H9 (cell line): ENCODE results near the gene VIT. TPM values are rescaled to one million over a fixed set of nuclear protein-coding genes. Genes with fewer than 3 reads are reported as not detected.

ENCODE experiments used
- DNase-seq: peaks from one replicate; pipeline ENCODE4 v3.0.0-alpha.2; 2017
- H2AFZ ChIP-seq: one replicate; pipeline ENCODE4 v1.6.1; 2013; ENCODE audit warnings: mild to moderate bottlenecking, low read length, control low read depth, moderate library complexity
- H2AK5ac ChIP-seq: 2 replicates; pipeline ENCODE4 v1.6.1; 2013; ENCODE audit warnings: low read length, control low read depth, mixed read lengths; ENCODE audit not compliant: insufficient read length
- H2BK120ac ChIP-seq: one replicate; pipeline ENCODE4 v1.6.1; 2013; ENCODE audit warnings: low read depth, mild to moderate bottlenecking, low read length, control low read depth, inconsistent platforms; ENCODE audit not compliant: poor library complexity, severe bottlenecking
- H2BK12ac ChIP-seq: 2 replicates; pipeline ENCODE4 v1.6.1; 2013; ENCODE audit warnings: low read length, control low read depth, mixed read lengths, low read depth; ENCODE audit not compliant: insufficient read length
- H2BK15ac ChIP-seq: 2 replicates; pipeline ENCODE4 v1.6.1; 2013; ENCODE audit warnings: low read depth, low read length, control low read depth
- H2BK20ac ChIP-seq: one replicate; pipeline ENCODE4 v1.6.1; 2013; ENCODE audit warnings: low read depth, mild to moderate bottlenecking, low read length, control low read depth, inconsistent platforms; ENCODE audit not compliant: poor library complexity, severe bottlenecking
- H2BK5ac ChIP-seq: 2 replicates; pipeline ENCODE4 v1.6.1; 2013; ENCODE audit warnings: low read length, control low read depth, mixed read lengths; ENCODE audit not compliant: insufficient read length
- H3K14ac ChIP-seq: 2 replicates; pipeline ENCODE4 v1.6.1; 2013; ENCODE audit warnings: low read length, control low read depth; ENCODE audit not compliant: insufficient read depth
- H3K18ac ChIP-seq: 2 replicates; pipeline ENCODE4 v1.6.1; 2013; ENCODE audit warnings: low read depth, mild to moderate bottlenecking, mixed read lengths, low read length, control low read depth; ENCODE audit not compliant: insufficient read length
- H3K23ac ChIP-seq: 2 replicates; pipeline ENCODE4 v1.6.1; 2013; ENCODE audit warnings: low read length, control low read depth, mixed read lengths, low read depth; ENCODE audit not compliant: insufficient read length
- H3K23me2 ChIP-seq: 2 replicates; pipeline ENCODE4 v1.6.1; 2013; ENCODE audit warnings: low read depth, mild to moderate bottlenecking, mixed read lengths, low read length, control low read depth; ENCODE audit not compliant: insufficient read length, poor library complexity, severe bottlenecking
- H3K27ac ChIP-seq: 2 replicates; pipeline ENCODE4 v1.5.1; 2013; ENCODE audit warnings: low read length, control low read depth, mixed read lengths, low read depth; ENCODE audit not compliant: insufficient read length
- H3K27me3 ChIP-seq: 2 replicates; pipeline ENCODE4 v1.6.1; 2013; ENCODE audit warnings: low read length, control low read depth, inconsistent platforms; ENCODE audit not compliant: insufficient read depth
- H3K4ac ChIP-seq: 2 replicates; pipeline ENCODE4 v1.6.1; 2013; ENCODE audit warnings: low read depth, mild to moderate bottlenecking, control low read depth, inconsistent platforms, low read length, moderate library complexity
- H3K4me1 ChIP-seq: 2 replicates; pipeline ENCODE4 v1.6.1; 2013; ENCODE audit warnings: low read length, control low read depth, inconsistent platforms; ENCODE audit not compliant: insufficient read depth
- H3K4me2 ChIP-seq: 2 replicates; pipeline ENCODE4 v1.6.1; 2013; ENCODE audit warnings: low read length, control low read depth, mixed read lengths; ENCODE audit not compliant: insufficient read length, insufficient read depth
- H3K56ac ChIP-seq: 2 replicates; pipeline ENCODE4 v1.6.1; 2013; ENCODE audit warnings: low read depth, mild to moderate bottlenecking, mixed read lengths, low read length, control low read depth; ENCODE audit not compliant: insufficient read length
- H3K79me1 ChIP-seq: 2 replicates; pipeline ENCODE4 v1.6.1; 2013; ENCODE audit warnings: low read depth, mild to moderate bottlenecking, moderate library complexity, low read length, control low read depth, inconsistent platforms; ENCODE audit not compliant: insufficient read depth, poor library complexity, severe bottlenecking
- H3K79me2 ChIP-seq: 2 replicates; pipeline ENCODE4 v1.6.1; 2013; ENCODE audit warnings: low read length, control low read depth, inconsistent platforms; ENCODE audit not compliant: insufficient read depth
- H3K9ac ChIP-seq: 2 replicates; pipeline ENCODE4 v1.6.1; 2013; ENCODE audit warnings: low read length, control low read depth, mixed read lengths; ENCODE audit not compliant: insufficient read length; ENCODE audit errors: extremely low read depth
- H3K9me3 ChIP-seq: one replicate; pipeline ENCODE4 v1.6.1; 2013; ENCODE audit warnings: low read depth, low read length, inconsistent platforms; ENCODE audit not compliant: control insufficient read depth
- H3T11ph ChIP-seq: one replicate; pipeline ENCODE4 v1.6.1; 2013; ENCODE audit warnings: mild to moderate bottlenecking, low read length, control low read depth, inconsistent platforms
- H4K20me1 ChIP-seq: one replicate; pipeline ENCODE4 v1.6.1; 2013; ENCODE audit not compliant: control insufficient read depth, insufficient read length, insufficient read depth
- H4K5ac ChIP-seq: 2 replicates; pipeline ENCODE4 v1.6.1; 2013; ENCODE audit warnings: low read depth, mild to moderate bottlenecking, mixed read lengths, low read length, control low read depth; ENCODE audit not compliant: insufficient read length
- H4K8ac ChIP-seq: replicated peaks from 2 replicates; pipeline ENCODE4 v1.6.1; 2013; ENCODE audit warnings: low read length, control low read depth, mixed read lengths, low read depth; ENCODE audit not compliant: insufficient read length
- H4K91ac ChIP-seq: 2 replicates; pipeline ENCODE4 v1.6.1; 2013; ENCODE audit warnings: low read depth, mild to moderate bottlenecking, moderate library complexity, mixed read lengths, low read length, control low read depth; ENCODE audit not compliant: insufficient read length
- H3K27ac Mint-ChIP-seq, 3 experiments: 2 replicates in 2 of 3; 3 replicates in 1 of 3; pipeline ENCODE4 v1.8.0; 2020 to 2021; ENCODE audit warnings: mixed read lengths in 3 of 3, mild to moderate bottlenecking in 1 of 3, moderate library complexity in 1 of 3
- H3K27me3 Mint-ChIP-seq: 2 replicates; pipeline ENCODE4 v1.8.0; 2021; ENCODE audit warnings: low read depth, mild to moderate bottlenecking, moderate library complexity, mixed read lengths
- H3K36me3 Mint-ChIP-seq, 3 experiments: 2 replicates in 2 of 3; 3 replicates in 1 of 3; pipeline ENCODE4 v1.8.0; 2020 to 2021; ENCODE audit warnings: low read depth in 3 of 3, mixed read lengths in 3 of 3; ENCODE audit not compliant: insufficient read depth in 1 of 3
- H3K4me1 Mint-ChIP-seq, 2 experiments: 2 replicates each; pipeline ENCODE4 v1.8.0; 2020; ENCODE audit warnings: mixed read lengths in 2 of 2
- H3K4me3 Mint-ChIP-seq, 2 experiments: 2 replicates in 1 of 2; 3 replicates in 1 of 2; pipeline ENCODE4 v1.8.0; 2020 to 2021; ENCODE audit warnings: mild to moderate bottlenecking in 2 of 2, mixed read lengths in 2 of 2, moderate library complexity in 1 of 2
- H3K9me3 Mint-ChIP-seq, 2 experiments: 2 replicates in 1 of 2; 3 replicates in 1 of 2; pipeline ENCODE4 v1.8.0; 2020; ENCODE audit warnings: mild to moderate bottlenecking in 2 of 2, mixed read lengths in 2 of 2, moderate library complexity in 1 of 2
- WGBS: extraction: QIAGEN DNeasy Blood & Tissue Kit; methylation state at CpG from one replicate; pipeline ENCODE4 v1.1.7; 2013; ENCODE audit warnings: missing lambda C conversion rate, low lambda C conversion rate, mixed read lengths; ENCODE audit not compliant: insufficient read length; ENCODE audit errors: extremely low coverage; 5-methylcytosine and 5-hydroxymethylcytosine counted together
- total RNA-seq: library from RNA; stranded (reverse); gene quantifications from 2 replicates; pipeline ENCODE4 v1.2.1, GENCODE V29; 2021
- TF ChIP-seq, protein P1 (sequence below): fragments of 200-600 bp; sonication (generic); conservative IDR thresholded peaks from 3 replicates; pipeline ENCODE4 v1.8.0; 2021; ENCODE audit warnings: antibody characterized with exemption, mild to moderate bottlenecking

Gene VIT
- total RNA-seq, 1 experiment from 2014 or later: 0.15 TPM

DNA sequence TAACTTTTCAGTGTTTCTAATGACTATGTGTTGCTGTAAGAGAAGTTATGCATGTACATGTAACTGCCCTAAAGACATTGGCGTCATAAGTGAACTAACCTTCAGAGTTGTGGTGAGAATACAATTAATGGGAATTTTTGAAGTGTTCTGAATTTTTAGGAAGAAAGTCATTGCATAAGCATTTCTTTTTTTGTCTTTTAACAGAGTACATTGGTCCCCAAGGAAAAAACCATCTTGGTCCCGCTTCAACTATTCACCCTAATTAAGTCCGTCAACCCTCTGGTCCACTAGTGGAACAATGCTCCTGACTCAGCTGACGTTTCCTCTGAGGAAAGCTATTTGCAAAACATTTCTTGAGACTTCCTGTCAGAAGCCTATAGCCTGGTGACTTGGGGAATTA lies 41.1 kb upstream of the VIT start:
- Histone ChIP-seq H2AFZ (no peak overlapping the region), H3K56ac (no peak overlapping the region)
- H3K36me3 Mint-ChIP-seq: no peaks in the 10 kb centered on the region

More for the DNA sequence above, 41.1 kb upstream of the VIT start:
- no peak overlapping the region for H3T11ph ChIP-seq
- H3K14ac ChIP-seq: no peak overlapping the region
- H2BK5ac ChIP-seq: no peak overlapping the region
- no peak overlapping the region for H3K9ac ChIP-seq
- no peaks in the 10 kb centered on the region for H3K23me2 ChIP-seq
- no peaks in the 10 kb centered on the region for H4K20me1 ChIP-seq
- no peak overlapping the region for H4K8ac ChIP-seq
- no peak overlapping the region for H2BK15ac ChIP-seq
- H2BK20ac ChIP-seq: no peak overlapping the region
- Mint-ChIP-seq H3K4me3 (no peak overlapping the region), H3K27me3 (no peaks in the 10 kb centered on the region; the same call in 1 of the 2 replicates), H3K4me1 (peaks cover 0 to 5% of the 10 kb centered on the region in 2 experiments; a peak in 1 of 4 replicates), H3K9me3 (no peaks in the 10 kb centered on the region), H3K27ac (no peak overlapping the region)
- no peak overlapping the region for H3K23ac ChIP-seq
- no peak overlapping the region for H3K27ac ChIP-seq
- no peak for DNase-seq
- H2BK12ac ChIP-seq: no peak overlapping the region
- no peak overlapping the region for H3K4me2 ChIP-seq
- H3K4me1 ChIP-seq: no peaks in the 10 kb centered on the region
- H3K27me3 ChIP-seq: no peaks in the 10 kb centered on the region; the same call in 1 of the 2 replicates
- no peak overlapping the region for H3K18ac ChIP-seq
- no peaks in the 10 kb centered on the region for H3K79me1 ChIP-seq
- H2AK5ac ChIP-seq: no peak overlapping the region
- H4K91ac ChIP-seq: no peak overlapping the region
- no CpG with 5 or more reads among the region's 4 CpGs for WGBS
- no peaks in the 10 kb centered on the region for H3K9me3 ChIP-seq
- H4K5ac ChIP-seq: no peak overlapping the region
- no peaks in the 10 kb centered on the region for H3K79me2 ChIP-seq
- no peak overlapping the region for H2BK120ac ChIP-seq
- TF ChIP-seq, protein P1, sequence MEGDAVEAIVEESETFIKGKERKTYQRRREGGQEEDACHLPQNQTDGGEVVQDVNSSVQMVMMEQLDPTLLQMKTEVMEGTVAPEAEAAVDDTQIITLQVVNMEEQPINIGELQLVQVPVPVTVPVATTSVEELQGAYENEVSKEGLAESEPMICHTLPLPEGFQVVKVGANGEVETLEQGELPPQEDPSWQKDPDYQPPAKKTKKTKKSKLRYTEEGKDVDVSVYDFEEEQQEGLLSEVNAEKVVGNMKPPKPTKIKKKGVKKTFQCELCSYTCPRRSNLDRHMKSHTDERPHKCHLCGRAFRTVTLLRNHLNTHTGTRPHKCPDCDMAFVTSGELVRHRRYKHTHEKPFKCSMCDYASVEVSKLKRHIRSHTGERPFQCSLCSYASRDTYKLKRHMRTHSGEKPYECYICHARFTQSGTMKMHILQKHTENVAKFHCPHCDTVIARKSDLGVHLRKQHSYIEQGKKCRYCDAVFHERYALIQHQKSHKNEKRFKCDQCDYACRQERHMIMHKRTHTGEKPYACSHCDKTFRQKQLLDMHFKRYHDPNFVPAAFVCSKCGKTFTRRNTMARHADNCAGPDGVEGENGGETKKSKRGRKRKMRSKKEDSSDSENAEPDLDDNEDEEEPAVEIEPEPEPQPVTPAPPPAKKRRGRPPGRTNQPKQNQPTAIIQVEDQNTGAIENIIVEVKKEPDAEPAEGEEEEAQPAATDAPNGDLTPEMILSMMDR: no peak
- no peak overlapping the region for H3K4ac ChIP-seq
